GM21526 (cell line): ENCODE data around the gene ADAMTS12.

ENCODE experiments used
- ATAC-seq: cut with Tn5 transposase; IDR thresholded peaks from one replicate; pipeline ENCODE4 v1.9.1; 2021; ENCODE audit warnings: moderate library complexity; ENCODE audit not compliant: unreplicated experiment, low FRiP score

ADAMTS12 gene

GRCh38 chr5:33684496-33685159 is 207.2 kb downstream of the ADAMTS12 start:
- no peak for ATAC-seq

GRCh38 chr5:33679791-33680190 is 212.0 kb downstream of the ADAMTS12 start:
- ATAC-seq = no peak

GRCh38 chr5:33675958-33676464 is 215.8 kb downstream of the ADAMTS12 start:
- peak; percentile 74 for ATAC-seq

GRCh38 chr5:33671700-33672291 is 220.0 kb downstream of the ADAMTS12 start:
- no peak for ATAC-seq

- ATAC-seq = no peak
Measured at GRCh38 chr5:33662722-33663427, 228.9 kb downstream of the ADAMTS12 start.

GRCh38 chr5:33659526-33660169 is 232.1 kb downstream of the ADAMTS12 start:
- no peak for ATAC-seq

GRCh38 chr5:33657804-33658440 is 233.9 kb downstream of the ADAMTS12 start:
- ATAC-seq = no peak

GRCh38 chr5:33657176-33657575 is 234.6 kb downstream of the ADAMTS12 start:
- no peak for ATAC-seq

- no peak for ATAC-seq
Measured at GRCh38 chr5:33650911-33651310, 240.9 kb downstream of the ADAMTS12 start.

GRCh38 chr5:33649549-33650482 is 242.0 kb downstream of the ADAMTS12 start:
- ATAC-seq = no peak

- ATAC-seq = peak; percentile 55
Measured at GRCh38 chr5:33641744-33642505, 249.9 kb downstream of the ADAMTS12 start.

GRCh38 chr5:33639474-33639873 is 252.3 kb downstream of the ADAMTS12 start:
- no peak for ATAC-seq

- no peak for ATAC-seq
Measured at GRCh38 chr5:33637011-33637410, 254.8 kb downstream of the ADAMTS12 start.

GRCh38 chr5:33635582-33635981 is 256.2 kb downstream of the ADAMTS12 start:
- ATAC-seq = no peak

- no peak for ATAC-seq
Measured at GRCh38 chr5:33633699-33634098, 258.1 kb downstream of the ADAMTS12 start.

- peak; percentile 86 for ATAC-seq
Measured at GRCh38 chr5:33631786-33632185, 260.0 kb downstream of the ADAMTS12 start.

- no peak for ATAC-seq
Measured at GRCh38 chr5:33631139-33631538, 260.7 kb downstream of the ADAMTS12 start.

- ATAC-seq = no peak
Measured at GRCh38 chr5:33629999-33630398, 261.8 kb downstream of the ADAMTS12 start.

- no peak for ATAC-seq
Measured at GRCh38 chr5:33628796-33629195, 263.0 kb downstream of the ADAMTS12 start.
